Endothelial cell of umbilical vein (primary cell): ENCODE data around the gene ANKHD1. TPM values are rescaled to one million over a fixed set of nuclear protein-coding genes. Genes with fewer than 3 reads are reported as not detected.

Source experiments
- BruUV-seq: library from RNA; stranded (reverse); fragments of 400-500 nt; replicated peaks from 2 replicates; lab custom pipeline; 2021; lab: Mats Ljungman, UMichigan
- CTCF ChIA-PET: fragments of 300-600, 350-600 bp; sonication (Branson Sonifier 250); formaldehyde crosslinking; loops from one replicate; lab custom pipeline; 2021; ENCODE audit warnings: antibody characterized with exemption, inconsistent platforms; lab: Charles Lee
- POLR2A ChIA-PET: fragments of 300-600, 350-600 bp; sonication (Branson Sonifier 250); formaldehyde crosslinking; loops from one replicate; lab custom pipeline; 2021; ENCODE audit warnings: antibody characterized with exemption, inconsistent platforms; lab: Charles Lee
- DNase-seq: peaks from one replicate; pipeline ENCODE4 v3.0.0-alpha.2; 2011; ENCODE audit warnings: low read depth, low spot score
- FAIRE-seq: peaks from 2 replicates; lab custom pipeline; 2011; peaks lifted over from hg19 to GRCh38; lab: Jason Lieb, UNC
- H2AFZ ChIP-seq: 2 replicates; pipeline ENCODE4 v1.6.0; 2012; ENCODE audit warnings: low read depth, low read length, control low read depth, inconsistent platforms
- H3K27ac ChIP-seq: 2 replicates; pipeline ENCODE4 v1.5.1; 2011; ENCODE audit warnings: low read depth, mild to moderate bottlenecking, control low read depth, low read length, moderate library complexity; ENCODE audit not compliant: insufficient read depth
- H3K27me3 ChIP-seq, 2 experiments: 2 replicates each; pipeline versions ENCODE4 v1.6.0 to v1.6.1; 2011; ENCODE audit warnings: low read length in 2 of 2, mixed read lengths in 1 of 2; ENCODE audit not compliant: control insufficient read depth in 2 of 2, insufficient read depth in 2 of 2
- H3K36me3 ChIP-seq, 2 experiments: 2 replicates in 1 of 2; 3 replicates in 1 of 2; pipeline ENCODE4 v1.5.1; 2011; ENCODE audit warnings: low read length in 2 of 2, mild to moderate bottlenecking in 1 of 2, moderate library complexity in 1 of 2; ENCODE audit not compliant: control insufficient read depth in 2 of 2, insufficient read depth in 2 of 2; ENCODE audit errors: extremely low read depth in 1 of 2
- H3K4me1 ChIP-seq: 3 replicates; pipeline ENCODE4 v1.5.1; 2011; ENCODE audit warnings: mild to moderate bottlenecking, low read length; ENCODE audit not compliant: control insufficient read depth, insufficient read depth; ENCODE audit errors: extremely low read depth
- H3K4me2 ChIP-seq: 2 replicates; pipeline ENCODE4 v1.6.1; 2011; ENCODE audit warnings: low read length, control low read depth, mixed read lengths; ENCODE audit not compliant: insufficient read depth
- H3K4me3 ChIP-seq, 3 experiments: fragments of 200-600 bp in 1 of 3; sonication (generic), shearing (Covaris generic) in 1 of 3; replicated peaks in 1 of 3; 2 replicates each; pipeline ENCODE4 v1.5.1; 2011 to 2016; ENCODE audit warnings: control low read depth in 3 of 3, low read length in 3 of 3, mild to moderate bottlenecking in 2 of 3, inconsistent platforms in 1 of 3, low read depth in 1 of 3, moderate library complexity in 1 of 3; ENCODE audit not compliant: insufficient read depth in 1 of 3
- H3K79me2 ChIP-seq: 2 replicates; pipeline ENCODE4 v1.6.0; 2012; ENCODE audit warnings: low read length, inconsistent platforms; ENCODE audit not compliant: control insufficient read depth, insufficient read depth
- H3K9ac ChIP-seq: replicated peaks from 2 replicates; pipeline ENCODE3; 2011; ENCODE audit warnings: low read length, control low read depth; ENCODE audit not compliant: insufficient read depth; ENCODE audit errors: extremely low read depth
- H3K9me1 ChIP-seq: replicated peaks from 3 replicates; pipeline ENCODE4 v1.6.0; 2011; ENCODE audit warnings: mild to moderate bottlenecking, low read length; ENCODE audit not compliant: control insufficient read depth, insufficient read depth; ENCODE audit errors: extremely low read depth
- H3K9me3 ChIP-seq: replicated peaks from 2 replicates; pipeline ENCODE4 v1.5.1; 2012; ENCODE audit warnings: low read length, inconsistent platforms; ENCODE audit not compliant: control insufficient read depth, insufficient read depth
- H4K20me1 ChIP-seq: replicated peaks from 2 replicates; pipeline ENCODE3; 2011; ENCODE audit warnings: mild to moderate bottlenecking, low read length; ENCODE audit not compliant: control insufficient read depth, insufficient read depth; ENCODE audit errors: extremely low read depth
- CTCF ChIP-seq, 2 donors: IDR thresholded peaks; 1 replicate in 1 of 2; 2 replicates in 1 of 2; pipeline ENCODE4 v1.5.1; 2011; ENCODE audit warnings: low read length in 2 of 2, mild to moderate bottlenecking in 2 of 2, moderate library complexity in 2 of 2, control low read depth in 1 of 2, inconsistent platforms in 1 of 2, low read depth in 1 of 2; ENCODE audit not compliant: insufficient read depth in 1 of 2; ENCODE audit errors: extremely low read depth in 1 of 2
- EZH2 ChIP-seq: IDR thresholded peaks from 2 replicates; pipeline ENCODE4 v1.6.1; 2012; ENCODE audit warnings: borderline replicate concordance, low read depth, mild to moderate bottlenecking, moderate library complexity, low read length, inconsistent platforms; ENCODE audit not compliant: severe bottlenecking
- FOS ChIP-seq: IDR thresholded peaks from 2 replicates; pipeline ENCODE4 v1.6.1; 2011; ENCODE audit warnings: mild to moderate bottlenecking, low read length, moderate library complexity, borderline replicate concordance; ENCODE audit not compliant: insufficient read depth
- GATA2 ChIP-seq: IDR thresholded peaks from 2 replicates; pipeline ENCODE4 v1.7.0; 2011; ENCODE audit warnings: low read depth, mild to moderate bottlenecking, moderate library complexity, mixed read lengths, low read length; ENCODE audit not compliant: insufficient read length, insufficient read depth
- JUN ChIP-seq: IDR thresholded peaks from 2 replicates; pipeline ENCODE4 v1.6.1; 2011; ENCODE audit warnings: borderline replicate concordance, low read depth; ENCODE audit not compliant: insufficient read length, insufficient read depth
- MAX ChIP-seq: IDR thresholded peaks from 2 replicates; pipeline ENCODE4 v1.6.1; 2011; ENCODE audit not compliant: insufficient read depth, insufficient read length
- MYC ChIP-seq: IDR thresholded peaks from one replicate; pipeline ENCODE4 v1.6.1; 2011; ENCODE audit warnings: mild to moderate bottlenecking, low read depth, low read length
- POLR2A ChIP-seq: IDR thresholded peaks from 2 replicates; pipeline ENCODE4 v1.6.1; 2012; ENCODE audit warnings: low read depth, mild to moderate bottlenecking, control low read depth, low read length
- POLR2AphosphoS5 ChIP-seq: IDR thresholded peaks from 2 replicates; pipeline ENCODE4 v1.6.1; 2012; ENCODE audit warnings: low read depth, mild to moderate bottlenecking, control low read depth, low read length, moderate library complexity; ENCODE audit not compliant: insufficient read depth
- dilution Hi-C: fragments of 300-500 bp; cut with MboI; formaldehyde crosslinking; loops from one replicate; pipeline ENCODE4 v1.15.0; 2019; ENCODE audit warnings: low sequenced_read_pairs; ENCODE audit not compliant: extremely low pct_ligation_motif_present
- intact Hi-C: fragments of 100-400 bp; cut with micrococcal nuclease; formaldehyde crosslinking; loops from one replicate; pipeline ENCODE4 v1.10.0; 2022
- polyA plus RNA-seq, 4 experiments: library from polyadenylated mRNA; depleted of rRNA in 3 of 4; stranded (reverse) in 3 of 4; unstranded in 1 of 4; fragments of >200 nt; gene quantifications; 2 replicates each; pipeline versions ENCODE4 v1.2.1 to v1.2.3, GENCODE V29; 2011 to 2012; ENCODE audit warnings: missing spikeins in 1 of 4
- total RNA-seq: library from RNA; stranded (reverse); gene quantifications from 2 replicates; pipeline ENCODE4 v1.2.3, GENCODE V29; 2021

Gene ANKHD1
- total and polyA plus RNA-seq, 2 donors (not counting 3 experiments of a cell fraction or from before 2014, with no cell fraction given) = 56.1 to 87.0 TPM

DNA sequence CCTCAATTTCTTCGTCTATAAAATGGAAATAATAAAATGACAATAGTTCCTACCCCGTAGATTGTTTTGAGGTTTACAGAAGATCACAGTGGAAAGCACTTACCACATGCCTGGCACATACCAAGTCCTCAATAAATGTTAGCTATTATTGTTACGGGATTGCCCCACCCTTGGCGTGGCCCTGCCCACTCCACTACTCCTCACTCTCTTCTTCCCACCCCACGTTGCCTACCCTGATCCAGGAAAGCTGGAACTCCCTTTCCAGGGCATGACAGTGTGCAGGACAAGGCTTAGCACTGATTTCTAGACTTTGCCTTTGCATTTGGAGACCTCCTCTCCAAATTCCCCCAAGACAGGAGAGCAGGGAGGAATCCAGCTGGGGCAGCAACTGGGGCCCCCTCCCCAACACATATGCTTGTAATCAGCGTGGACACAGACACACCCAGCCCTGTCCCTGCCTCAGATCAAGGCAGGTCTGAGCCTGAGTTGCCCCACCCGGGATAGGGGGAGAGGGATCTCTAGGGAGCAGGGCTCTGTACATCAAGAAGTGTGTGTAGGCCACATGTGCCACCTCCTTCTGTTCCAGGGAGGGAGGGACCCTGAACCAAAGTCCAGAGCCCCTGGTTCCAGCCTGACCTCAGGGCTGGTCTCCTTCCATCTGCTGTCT lies 34.9 kb upstream of the ANKHD1 start:
- intact Hi-C loops = no loop called here
- H3K9ac ChIP-seq = no peak overlapping the region
- no peaks in the 10 kb centered on the region for H3K9me1 ChIP-seq
- POLR2A ChIA-PET = no interaction called here
- H3K36me3 ChIP-seq = no peaks in the 10 kb centered on the region
- H3K4me3 ChIP-seq = no peak overlapping the region
- DNase-seq (no peak), FAIRE-seq (no peak)
- H2AFZ ChIP-seq = no peak overlapping the region
- H3K79me2 ChIP-seq = no peaks in the 10 kb centered on the region
- H3K27ac ChIP-seq = no peak overlapping the region
- no peaks in the 10 kb centered on the region for H4K20me1 ChIP-seq
- H3K4me2 ChIP-seq = no peak overlapping the region
- no TSS peak for BruUV-seq
- dilution Hi-C loops = no loop called here
- CTCF ChIA-PET = interaction anchor here (1.3 to 4.1 kb wide), 3 partner anchors 15 to 354 kb away, joined by 5 to 64 read pairs (median 6); no protein-coding TSS in a partner anchor
- TF ChIP-seq MAX (no peak), JUN (no peak), FOS (no peak), GATA2 (no peak), EZH2 (no peak), POLR2A (no peak), MYC (no peak), POLR2AphosphoS5 (no peak), CTCF (IDR thresholded peaks at IDR 0.05; ENCODE audit: extremely low read depth in 1 of 2, insufficient read depth in 1 of 2, low read depth in 1 of 2, low read length in 2 of 2) (no peak)
- H3K9me3 ChIP-seq = no peaks in the 10 kb centered on the region
- H3K27me3 ChIP-seq = no peaks in the 10 kb centered on the region
- H3K4me1 ChIP-seq = peaks cover 3% of the 10 kb centered on the region
